MCF 10A (cell line): Measurements from ENCODE around the gene MKRN1. TPM values are rescaled to one million over a fixed set of nuclear protein-coding genes. Genes with fewer than 3 reads are reported as not detected.

ENCODE experiments used
- BruUV-seq: library from RNA; stranded (reverse); fragments of 400-500 nt; replicated peaks from 2 replicates; lab custom pipeline; 2021; lab: Mats Ljungman, UMichigan
- CTCF ChIA-PET: fragments of 300-600 bp; sonication (Branson Sonifier 250); formaldehyde crosslinking; extraction: SDS; loops from one replicate; lab custom pipeline; 2021; ENCODE audit warnings: antibody characterized with exemption, inconsistent platforms; lab: Yijun Ruan, JAX
- POLR2A ChIA-PET: fragments of 300-600, 350-650 bp; sonication (Branson Sonifier 250); formaldehyde crosslinking; extraction: SDS; loops from one replicate; lab custom pipeline; 2020; ENCODE audit warnings: antibody characterized with exemption, inconsistent platforms; lab: Yijun Ruan, JAX
- DNase-seq: peaks from one replicate; pipeline ENCODE4 v3.0.0-alpha.2; 2018; ENCODE audit not compliant: unreplicated experiment
- H3K27ac Mint-ChIP-seq: one replicate; pipeline ENCODE4 v1.8.0; 2022; ENCODE audit warnings: mild to moderate bottlenecking, low read depth, mixed read lengths; ENCODE audit not compliant: unreplicated experiment
- H3K27me3 Mint-ChIP-seq: one replicate; pipeline ENCODE4 v1.8.0; 2022; ENCODE audit warnings: mixed read lengths; ENCODE audit not compliant: insufficient read depth, unreplicated experiment
- H3K36me3 Mint-ChIP-seq: one replicate; pipeline ENCODE4 v1.8.0; 2022; ENCODE audit warnings: mild to moderate bottlenecking, moderate library complexity, mixed read lengths; ENCODE audit not compliant: insufficient read depth, unreplicated experiment
- H3K4me1 Mint-ChIP-seq: one replicate; pipeline ENCODE4 v1.8.0; 2022; ENCODE audit warnings: mixed read lengths; ENCODE audit not compliant: insufficient read depth, unreplicated experiment
- H3K4me3 Mint-ChIP-seq: one replicate; pipeline ENCODE4 v1.8.0; 2022; ENCODE audit warnings: mild to moderate bottlenecking, moderate library complexity, mixed read lengths; ENCODE audit not compliant: unreplicated experiment
- H3K9me3 Mint-ChIP-seq: one replicate; pipeline ENCODE4 v1.8.0; 2022; ENCODE audit warnings: mixed read lengths; ENCODE audit not compliant: unreplicated experiment
- CTCF ChIP-seq: fragments of 200-600 bp; IDR thresholded peaks from one replicate; pipeline ENCODE4 v1.8.0; 2022; ENCODE audit warnings: antibody characterized with exemption, mild to moderate bottlenecking; ENCODE audit not compliant: unreplicated experiment
- intact Hi-C: fragments of 100-400 bp; cut with micrococcal nuclease; formaldehyde crosslinking; loops from 2 replicates; pipeline ENCODE4 v1.14.1; 2022
- total RNA-seq: library from RNA; stranded (reverse); gene quantifications from 2 replicates; pipeline ENCODE4 v1.2.3, GENCODE V29; 2022

The MKRN1 gene
- total RNA-seq, 1 experiment from 2014 or later: 65.5 TPM

GRCh38 chr7:140495514-140496097, 16.3 kb upstream of the MKRN1 start:
- POLR2A ChIA-PET: interaction anchor here (1.0 kb wide), 1 partner anchor 18 kb away, joined by 9 read pairs; no protein-coding TSS in a partner anchor
- CTCF ChIA-PET: interaction anchor here (0.6 to 11.9 kb wide), 5 partner anchors 18 to 1359 kb away, joined by 3 to 197 read pairs (median 4); partner anchors contain the start of gene MKRN1
- H3K27ac Mint-ChIP-seq: no peak overlapping the region
- no peaks in the 10 kb centered on the region for H3K9me3 Mint-ChIP-seq
- no peak overlapping the region for H3K4me3 Mint-ChIP-seq
- H3K36me3 Mint-ChIP-seq: no peaks in the 10 kb centered on the region
- TF ChIP-seq CTCF: no peak
- BruUV-seq: no TSS peak
- intact Hi-C loops: no loop called here
- no peaks in the 10 kb centered on the region for H3K27me3 Mint-ChIP-seq
- no peak for DNase-seq
- no peaks in the 10 kb centered on the region for H3K4me1 Mint-ChIP-seq

GRCh38 chr7:140494867-140495266, 15.6 kb upstream of the MKRN1 start:
- Mint-ChIP-seq H3K36me3 (no peaks in the 10 kb centered on the region), H3K27ac (no peak overlapping the region), H3K27me3 (no peaks in the 10 kb centered on the region), H3K9me3 (no peaks in the 10 kb centered on the region), H3K4me3 (no peak overlapping the region), H3K4me1 (no peaks in the 10 kb centered on the region)
- ChIA-PET POLR2A (interaction anchor here (1.0 kb wide), 1 partner anchor 17 kb away, joined by 9 read pairs; no protein-coding TSS in a partner anchor), CTCF (interaction anchor here (0.6 to 11.9 kb wide), 5 partner anchors 8 to 1247 kb away, joined by 3 to 197 read pairs (median 4); partner anchors contain the start of gene MKRN1)
- intact Hi-C loops: no loop called here
- no peak for TF ChIP-seq CTCF
- DNase-seq: no peak
- no TSS peak for BruUV-seq

- DNase-seq: no peak
- Mint-ChIP-seq H3K27me3 (no peaks in the 10 kb centered on the region), H3K9me3 (no peaks in the 10 kb centered on the region), H3K4me1 (peaks cover 8% of the 10 kb centered on the region), H3K27ac (no peak overlapping the region), H3K4me3 (no peak overlapping the region), H3K36me3 (no peaks in the 10 kb centered on the region)
- POLR2A ChIA-PET: interaction anchor here (0.6 kb wide), 1 partner anchor 11 kb away, joined by 3 read pairs; no protein-coding TSS in a partner anchor
- BruUV-seq: no TSS peak
- TF ChIP-seq CTCF: no peak
- CTCF ChIA-PET: interaction anchor here (0.6 to 11.9 kb wide), 5 partner anchors 11 to 255 kb away, joined by 3 to 197 read pairs (median 3); partner anchors contain the start of gene MKRN1
- intact Hi-C loops: no loop called here
Observed at GRCh38 chr7:140489026-140489359, 9.7 kb upstream of the MKRN1 start.

- Mint-ChIP-seq H3K36me3 (no peaks in the 10 kb centered on the region), H3K27ac (no peak overlapping the region), H3K9me3 (no peaks in the 10 kb centered on the region), H3K4me3 (no peak overlapping the region), H3K27me3 (no peaks in the 10 kb centered on the region), H3K4me1 (peaks cover 8% of the 10 kb centered on the region)
- DNase-seq: peak; percentile 45
- BruUV-seq: no TSS peak
- no peak for TF ChIP-seq CTCF
- ChIA-PET CTCF (interaction anchor here (0.7 to 1.2 kb wide), 3 partner anchors 8 to 19 kb away, joined by 3 to 7 read pairs (median 3); no protein-coding TSS in a partner anchor), POLR2A (interaction anchor here (0.6 to 1.1 kb wide), 5 partner anchors 10 to 183 kb away, joined by 3 to 5 read pairs (median 3); no protein-coding TSS in a partner anchor)
- intact Hi-C loops: no loop called here
Observed at GRCh38 chr7:140485500-140486265, 6.4 kb upstream of the MKRN1 start.
